Ishikawa (cell line): ENCODE measurements around the gene TBC1D4.

ENCODE experiments used
- CEBPB ChIP-seq: IDR thresholded peaks from 2 replicates; pipeline ENCODE4 v1.6.1; 2012
- CREB1 ChIP-seq: IDR thresholded peaks from 2 replicates; pipeline ENCODE4 v1.6.1; 2012; ENCODE audit warnings: low read depth
- EGR1 ChIP-seq: IDR thresholded peaks from 2 replicates; pipeline ENCODE4 v1.6.1; 2012
- EP300 ChIP-seq: IDR thresholded peaks from 2 replicates; pipeline ENCODE4 v1.6.1; 2012; ENCODE audit warnings: borderline replicate concordance
- FOXM1 ChIP-seq: IDR thresholded peaks from 2 replicates; pipeline ENCODE4 v1.6.1; 2012; ENCODE audit warnings: low read depth, borderline replicate concordance
- NFIC ChIP-seq: IDR thresholded peaks from 2 replicates; pipeline ENCODE4 v1.6.1; 2012
- RAD21 ChIP-seq: IDR thresholded peaks from 2 replicates; pipeline ENCODE4 v1.6.1; 2012; ENCODE audit warnings: low read depth
- TAF1 ChIP-seq: IDR thresholded peaks from 2 replicates; pipeline ENCODE4 v1.6.1; 2012; ENCODE audit warnings: low read depth, mild to moderate bottlenecking
- TCF12 ChIP-seq: IDR thresholded peaks from 2 replicates; pipeline ENCODE4 v1.6.1; 2012; ENCODE audit warnings: low read depth
- TEAD4 ChIP-seq: IDR thresholded peaks from 2 replicates; pipeline ENCODE4 v1.6.1; 2012
- USF1 ChIP-seq: IDR thresholded peaks from 2 replicates; pipeline ENCODE4 v1.6.1; 2012
- YY1 ChIP-seq: IDR thresholded peaks from 2 replicates; pipeline ENCODE4 v1.6.1; 2012; ENCODE audit warnings: low read depth
- ZBTB7A ChIP-seq: IDR thresholded peaks from 2 replicates; pipeline ENCODE4 v1.6.1; 2012; ENCODE audit warnings: low read depth
- TF ChIP-seq, protein P1 (sequence below): IDR thresholded peaks from 2 replicates; pipeline ENCODE4 v1.6.1; 2012
- TF ChIP-seq, protein P2 (sequence below): IDR thresholded peaks from 2 replicates; pipeline ENCODE4 v1.6.1; 2012; ENCODE audit warnings: low read depth, mild to moderate bottlenecking

The TBC1D4 gene

GRCh38 chr13:75518439-75519088, 36.6 kb upstream of the TBC1D4 start:
- TF ChIP-seq NFIC (no peak), TAF1 (no peak), CREB1 (no peak), FOXM1 (no peak), EP300 (no peak), USF1 (no peak), TCF12 (no peak), TEAD4 (no peak), ZBTB7A (no peak)
- TF ChIP-seq, protein P1, sequence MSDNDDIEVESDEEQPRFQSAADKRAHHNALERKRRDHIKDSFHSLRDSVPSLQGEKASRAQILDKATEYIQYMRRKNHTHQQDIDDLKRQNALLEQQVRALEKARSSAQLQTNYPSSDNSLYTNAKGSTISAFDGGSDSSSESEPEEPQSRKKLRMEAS, result no peak
- TF ChIP-seq, protein P2, sequence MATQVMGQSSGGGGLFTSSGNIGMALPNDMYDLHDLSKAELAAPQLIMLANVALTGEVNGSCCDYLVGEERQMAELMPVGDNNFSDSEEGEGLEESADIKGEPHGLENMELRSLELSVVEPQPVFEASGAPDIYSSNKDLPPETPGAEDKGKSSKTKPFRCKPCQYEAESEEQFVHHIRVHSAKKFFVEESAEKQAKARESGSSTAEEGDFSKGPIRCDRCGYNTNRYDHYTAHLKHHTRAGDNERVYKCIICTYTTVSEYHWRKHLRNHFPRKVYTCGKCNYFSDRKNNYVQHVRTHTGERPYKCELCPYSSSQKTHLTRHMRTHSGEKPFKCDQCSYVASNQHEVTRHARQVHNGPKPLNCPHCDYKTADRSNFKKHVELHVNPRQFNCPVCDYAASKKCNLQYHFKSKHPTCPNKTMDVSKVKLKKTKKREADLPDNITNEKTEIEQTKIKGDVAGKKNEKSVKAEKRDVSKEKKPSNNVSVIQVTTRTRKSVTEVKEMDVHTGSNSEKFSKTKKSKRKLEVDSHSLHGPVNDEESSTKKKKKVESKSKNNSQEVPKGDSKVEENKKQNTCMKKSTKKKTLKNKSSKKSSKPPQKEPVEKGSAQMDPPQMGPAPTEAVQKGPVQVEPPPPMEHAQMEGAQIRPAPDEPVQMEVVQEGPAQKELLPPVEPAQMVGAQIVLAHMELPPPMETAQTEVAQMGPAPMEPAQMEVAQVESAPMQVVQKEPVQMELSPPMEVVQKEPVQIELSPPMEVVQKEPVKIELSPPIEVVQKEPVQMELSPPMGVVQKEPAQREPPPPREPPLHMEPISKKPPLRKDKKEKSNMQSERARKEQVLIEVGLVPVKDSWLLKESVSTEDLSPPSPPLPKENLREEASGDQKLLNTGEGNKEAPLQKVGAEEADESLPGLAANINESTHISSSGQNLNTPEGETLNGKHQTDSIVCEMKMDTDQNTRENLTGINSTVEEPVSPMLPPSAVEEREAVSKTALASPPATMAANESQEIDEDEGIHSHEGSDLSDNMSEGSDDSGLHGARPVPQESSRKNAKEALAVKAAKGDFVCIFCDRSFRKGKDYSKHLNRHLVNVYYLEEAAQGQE, result no peak

DNA sequence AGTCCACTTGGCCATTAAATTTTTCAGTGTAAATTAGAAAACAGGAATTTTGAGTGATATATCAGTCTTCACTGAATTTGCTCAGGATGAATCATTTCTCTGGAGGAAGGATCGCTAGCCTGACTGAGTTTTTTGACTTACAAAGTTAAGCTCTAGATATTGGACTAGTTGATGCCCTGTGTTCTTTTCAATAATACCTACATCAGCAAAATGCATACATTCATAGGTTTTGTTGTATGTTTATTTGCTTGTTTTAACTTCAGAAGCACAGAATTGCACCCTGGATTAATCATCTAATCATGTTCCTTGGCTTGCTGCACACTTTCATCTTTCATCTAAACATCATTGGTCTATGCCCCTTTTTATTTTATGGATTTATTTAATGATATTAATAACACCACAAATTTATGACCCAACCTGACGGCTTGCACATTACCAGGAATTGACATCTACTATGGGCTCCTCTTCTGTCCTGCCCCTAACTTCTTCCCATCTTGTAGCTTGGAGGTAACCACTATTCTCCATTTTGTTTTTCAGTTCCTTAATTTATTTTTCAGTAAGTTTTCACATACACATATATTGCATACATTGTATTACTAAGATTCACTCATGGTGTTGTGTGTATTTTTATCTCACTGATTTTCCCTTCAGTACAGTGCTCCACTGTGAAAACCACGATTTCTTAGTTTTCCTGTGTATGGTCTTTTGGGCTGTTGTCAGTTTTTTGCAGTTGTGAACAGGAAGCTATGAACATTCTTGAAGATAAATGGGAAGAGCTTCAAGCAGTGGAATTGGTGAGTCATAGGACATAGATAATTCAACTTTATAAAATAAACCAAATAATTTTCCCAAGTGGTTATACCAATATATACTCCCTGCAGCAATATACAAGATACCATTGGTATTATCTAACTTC, 32.4 kb upstream of the TBC1D4 start:
- TF ChIP-seq RAD21 (no peak), CEBPB (no peak), YY1 (no peak), TCF12 (no peak), FOXM1 (no peak), EP300 (no peak)
- TF ChIP-seq, protein P2, result no peak

DNA sequence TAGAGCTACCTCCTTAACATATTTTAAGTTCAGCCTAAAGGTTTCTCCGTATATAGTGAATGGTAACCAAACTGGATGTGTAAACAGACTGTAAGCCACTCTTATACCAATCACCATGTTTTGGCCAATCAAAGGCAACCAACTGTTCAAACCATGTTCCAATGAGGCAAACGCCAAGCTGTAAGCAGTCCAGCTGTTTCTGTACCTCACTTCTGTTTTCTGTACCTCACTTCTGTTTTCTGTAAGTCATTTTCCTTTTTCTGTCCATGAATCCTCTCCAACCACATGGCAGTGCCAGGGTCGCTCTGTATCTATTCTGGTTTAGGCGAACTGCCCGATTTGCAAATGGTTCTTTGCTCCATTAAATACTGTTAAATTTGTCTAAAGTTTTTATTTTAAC, 31.3 kb upstream of the TBC1D4 start:
- TF ChIP-seq NFIC, result no peak
- TF ChIP-seq TCF12, result no peak
- no peak for TF ChIP-seq EGR1
- TF ChIP-seq ZBTB7A, result no peak
- TF ChIP-seq TEAD4, result no peak
- TF ChIP-seq, protein P2, result no peak
- TF ChIP-seq, protein P1, result no peak
- no peak for TF ChIP-seq CEBPB
- no peak for TF ChIP-seq TAF1
- TF ChIP-seq CREB1, result no peak
- TF ChIP-seq EP300, result no peak

GRCh38 chr13:75512253-75512652, 30.3 kb upstream of the TBC1D4 start:
- TF ChIP-seq CREB1 (no peak), USF1 (no peak)
